OCI-LY7 (cell line): ENCODE results near the gene RNF26.

Experiments used
- CTCF ChIP-seq: fragments of 200-600 bp; sonication (generic); conservative IDR thresholded peaks from 2 replicates; pipeline ENCODE4 v1.5.1; 2014; ENCODE audit warnings: mild to moderate bottlenecking, antibody characterized with exemption, low read length, moderate library complexity, mixed read lengths
- EZH2phosphoT487 ChIP-seq: fragments of 200-600 bp; sonication (generic); IDR thresholded peaks from 2 replicates; pipeline ENCODE4 v1.6.1; 2018; ENCODE audit warnings: low read depth, borderline replicate concordance, mild to moderate bottlenecking, mixed run types, antibody characterized with exemption, low read length, moderate library complexity, mixed read lengths

GRCh38 chr11:119355091-119355843 lies 20.9 kb downstream of the RNF26 start:
- TF ChIP-seq CTCF, result no peak
- no peak for TF ChIP-seq EZH2phosphoT487
